K562 (cell line): ENCODE results near the gene MPST. TPM values are rescaled to one million over a fixed set of nuclear protein-coding genes. Genes with fewer than 3 reads are reported as not detected.

Source experiments
- CREM ChIP-seq: IDR thresholded peaks from 2 replicates; pipeline ENCODE4 v1.6.1; 2014; ENCODE audit warnings: antibody characterized with exemption, low read depth
- CTCFL ChIP-seq: IDR thresholded peaks from 2 replicates; pipeline ENCODE4 v1.6.1; 2011; ENCODE audit warnings: borderline replicate concordance, low read depth, mild to moderate bottlenecking, moderate library complexity, low read length; ENCODE audit not compliant: insufficient read depth, poor library complexity, severe bottlenecking
- ETS2 ChIP-seq: IDR thresholded peaks from 2 replicates; pipeline ENCODE4 v1.6.1; 2016; ENCODE audit warnings: borderline replicate concordance, missing genetic modification characterization, mild to moderate bottlenecking, moderate library complexity, missing compliant biosample characterization; ENCODE audit not compliant: poor library complexity, severe bottlenecking
- HNRNPUL1 ChIP-seq: fragments of 200-400 bp; formaldehyde crosslinking; IDR thresholded peaks from 2 replicates; pipeline ENCODE4 v1.6.1; 2017; ENCODE audit warnings: low read length
- MEF2A ChIP-seq: IDR thresholded peaks from 2 replicates; pipeline ENCODE4 v1.6.1; 2011; ENCODE audit warnings: low read depth, mild to moderate bottlenecking, low read length, moderate library complexity; ENCODE audit not compliant: control insufficient read depth
- MGA ChIP-seq: fragments of 450-650 bp; IDR thresholded peaks from 2 replicates; pipeline ENCODE4 v1.6.1; 2016; ENCODE audit warnings: mild to moderate bottlenecking, moderate library complexity
- PKNOX1 ChIP-seq: fragments of 450-650 bp; IDR thresholded peaks from 2 replicates; pipeline ENCODE4 v1.6.1; 2016
- PRMT5 ChIP-seq: sonication (generic); formaldehyde crosslinking; IDR thresholded peaks from 2 replicates; pipeline ENCODE4 v1.5.0; 2020; ENCODE audit warnings: missing genetic modification reagents
- TCF15 ChIP-seq: fragments of 250-450 bp; sonication (Bioruptor Pico); IDR thresholded peaks from 2 replicates; pipeline ENCODE4 v1.8.0; 2022; ENCODE audit warnings: moderate library complexity, mild to moderate bottlenecking, inconsistent platforms
- ZBTB9 ChIP-seq: fragments of 450-650 bp; formaldehyde crosslinking; IDR thresholded peaks from 2 replicates; pipeline ENCODE4 v1.4.0; 2020; ENCODE audit warnings: mild to moderate bottlenecking, moderate library complexity
- ZFP30 ChIP-seq: fragments of 250-450 bp; sonication (Bioruptor Pico); IDR thresholded peaks from 2 replicates; pipeline ENCODE4 v1.8.0; 2022; ENCODE audit warnings: moderate library complexity, mild to moderate bottlenecking, inconsistent platforms, borderline replicate concordance
- polyA plus RNA-seq, 8 experiments: library from polyadenylated mRNA; depleted of rRNA in 4 of 8; stranded (reverse) in 5 of 8; unstranded in 3 of 8; fragments of >200 nt; fragmentation: Nextera tagmentation in 2 of 8; fragmentation: Illumina TruSeq in 1 of 8; extraction: Ambion mirVana in 2 of 8; extraction: Trizol in 1 of 8; gene quantifications; 2 replicates each; pipeline versions ENCODE4 v1.2.1 to v1.2.3, GENCODE V29; 2011 to 2014; ENCODE audit warnings: inconsistent platforms in 1 of 8, missing spikeins in 1 of 8
- total RNA-seq, 7 experiments: library from RNA; depleted of rRNA in 6 of 7; stranded (reverse); fragments of >200 nt in 6 of 7; fragmentation: Illumina TruSeq in 2 of 7; extraction: Trizol in 2 of 7; gene quantifications; 2 replicates each; pipeline versions ENCODE4 v1.2.1 to v1.2.3, GENCODE V29; 2011 to 2021; ENCODE audit warnings: low replicate concordance in 1 of 7

MPST gene
- total and polyA plus RNA-seq, 9 of the 15 experiments (the other 6 are each of a cell fraction or from before 2014, with no cell fraction given) = 0.65 to 104 (median 24.3) TPM

GRCh38 chr22:36977401-36977861, 42.1 kb upstream of the MPST start (continued):
- peak; percentile 46 for TF ChIP-seq CTCFL
- TF ChIP-seq TCF15 (CRISPR knock-in tag) = no peak
- no peak for TF ChIP-seq ZFP30 (CRISPR knock-in tag)
- TF ChIP-seq PKNOX1 = no peak
- TF ChIP-seq HNRNPUL1 = no peak
- no peak for TF ChIP-seq ETS2 (tag)
- TF ChIP-seq PRMT5 (CRISPR knock-in tag) = no peak
- TF ChIP-seq MGA = 0 out of 2 replicates have a peak, but pooled peaks have one; percentile 10
- no peak for TF ChIP-seq MEF2A
- TF ChIP-seq ZBTB9 (CRISPR knock-in tag) = peak; percentile 74; the same call in 1 of the 2 replicates
- 0 out of 2 replicates have a peak, but pooled peaks have one; percentile 26 for TF ChIP-seq CREM
